ENCODE results near the gene PHYHIPL. TPM values are rescaled to one million over a fixed set of nuclear protein-coding genes. Genes with fewer than 3 reads are reported as not detected.

PHYHIPL gene
- total RNA-seq, 1 donor from 2014 or later: 0.34 TPM

- no peaks in the 10 kb centered on the region for H3K9me3 Mint-ChIP-seq (ENCODE audit: unreplicated experiment)
- Histone ChIP-seq H3K4me3 (ENCODE audit: insufficient read depth, low read depth, low read length) (no peak overlapping the region), H3K36me3 (ENCODE audit: insufficient read depth, low read length) (no peaks in the 10 kb centered on the region), H4K20me1 (ENCODE audit: insufficient read depth, low read length) (no peaks in the 10 kb centered on the region), H3K4me1 (ENCODE audit: insufficient read depth, low read length) (no peaks in the 10 kb centered on the region), H3K27me3 (ENCODE audit: insufficient read depth, low read length) (no peaks in the 10 kb centered on the region), H3K79me2 (ENCODE audit: insufficient read depth, low read length) (no peaks in the 10 kb centered on the region), H3K9me3 (ENCODE audit: insufficient read depth, low read depth, low read length) (no peaks in the 10 kb centered on the region), H3K4me2 (ENCODE audit: low read length) (no peak overlapping the region), H3K9ac (ENCODE audit: low read length) (no peak overlapping the region), H2AFZ (ENCODE audit: low read depth, low read length) (no peak overlapping the region), H3K27ac (ENCODE audit: low read depth, low read length) (no peak overlapping the region)
- H3K27me3 Mint-ChIP-seq (ENCODE audit: low read depth, unreplicated experiment): no peaks in the 10 kb centered on the region
- H3K36me3 Mint-ChIP-seq (ENCODE audit: low read depth, unreplicated experiment): peaks cover 5% of the 10 kb centered on the region
- TF ChIP-seq EZH2 (IDR thresholded peaks at IDR 0.05; ENCODE audit: insufficient read depth, low read length): no peak
- TF ChIP-seq CTCF (IDR thresholded peaks at IDR 0.05; ENCODE audit: insufficient read depth, low read depth, low read length): no peak
- H3K4me1 Mint-ChIP-seq (ENCODE audit: low read depth, unreplicated experiment): peaks cover 6% of the 10 kb centered on the region
- FAIRE-seq: peak; percentile 9
- H3K4me3 Mint-ChIP-seq (ENCODE audit: unreplicated experiment): no peak overlapping the region
- DNase-seq (ENCODE audit: low read depth): peak; percentile 14
- H3K27ac Mint-ChIP-seq (ENCODE audit: unreplicated experiment): no peak overlapping the region
Measured at GRCh38 chr10:59243611-59244195, 67.3 kb downstream of the PHYHIPL start.

- Mint-ChIP-seq H3K36me3 (ENCODE audit: low read depth, unreplicated experiment) (peaks cover 5% of the 10 kb centered on the region), H3K27ac (ENCODE audit: unreplicated experiment) (no peak overlapping the region)
- H3K36me3 ChIP-seq (ENCODE audit: insufficient read depth, low read length): no peaks in the 10 kb centered on the region
Measured at GRCh38 chr10:59244871-59245270, 68.4 kb downstream of the PHYHIPL start.

More at GRCh38 chr10:59244871-59245270, 68.4 kb downstream of the PHYHIPL start:
- Histone ChIP-seq H3K27me3 (ENCODE audit: insufficient read depth, low read length) (no peaks in the 10 kb centered on the region), H3K9ac (ENCODE audit: low read length) (no peak overlapping the region), H3K27ac (ENCODE audit: low read depth, low read length) (no peak overlapping the region), H3K4me1 (ENCODE audit: insufficient read depth, low read length) (no peaks in the 10 kb centered on the region), H4K20me1 (ENCODE audit: insufficient read depth, low read length) (no peaks in the 10 kb centered on the region), H3K4me3 (ENCODE audit: insufficient read depth, low read depth, low read length) (no peak overlapping the region), H3K4me2 (ENCODE audit: low read length) (no peak overlapping the region), H3K79me2 (ENCODE audit: insufficient read depth, low read length) (no peaks in the 10 kb centered on the region), H3K9me3 (ENCODE audit: insufficient read depth, low read depth, low read length) (no peaks in the 10 kb centered on the region), H2AFZ (ENCODE audit: low read depth, low read length) (no peak overlapping the region)
- DNase-seq (ENCODE audit: low read depth) (peak; percentile 9), FAIRE-seq (no peak)
- Mint-ChIP-seq H3K4me1 (ENCODE audit: low read depth, unreplicated experiment) (peaks cover 6% of the 10 kb centered on the region), H3K4me3 (ENCODE audit: unreplicated experiment) (no peak overlapping the region), H3K27me3 (ENCODE audit: low read depth, unreplicated experiment) (no peaks in the 10 kb centered on the region), H3K9me3 (ENCODE audit: unreplicated experiment) (no peaks in the 10 kb centered on the region)
- TF ChIP-seq EZH2 (IDR thresholded peaks at IDR 0.05; ENCODE audit: insufficient read depth, low read length): no peak
- TF ChIP-seq CTCF (IDR thresholded peaks at IDR 0.05; ENCODE audit: insufficient read depth, low read depth, low read length): no peak
